Measurements from ENCODE around the gene BANF1. TPM values are rescaled to one million over a fixed set of nuclear protein-coding genes. Genes with fewer than 3 reads are reported as not detected.

Gene BANF1
- total and polyA plus RNA-seq, 9 donors = 42.1 to 268 (median 207) TPM

DNA sequence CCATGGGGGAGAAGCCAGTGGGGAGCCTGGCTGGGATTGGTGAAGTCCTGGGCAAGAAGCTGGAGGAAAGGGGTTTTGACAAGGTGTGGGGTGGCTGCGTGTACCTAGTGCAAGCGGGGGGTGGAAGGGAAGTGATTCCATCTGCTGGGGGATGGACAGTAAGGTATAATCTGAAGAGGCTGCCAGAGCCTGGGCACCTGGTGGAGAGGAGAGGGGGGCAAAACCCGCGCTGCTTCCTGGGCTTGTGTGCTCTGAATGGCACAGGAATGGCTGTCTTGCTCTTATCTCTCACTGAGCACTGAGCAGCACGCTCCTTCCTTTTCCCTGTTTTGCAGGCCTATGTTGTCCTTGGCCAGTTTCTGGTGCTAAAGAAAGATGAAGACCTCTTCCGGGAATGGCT, 988 bp downstream of the BANF1 start:
- intact Hi-C loops (cut with DNase I) = no loop called here
- Histone ChIP-seq H3K9me3 (no peaks in the 10 kb centered on the region), H3K4me3 (peak overlapping the region; percentile 74), H3K27me3 (no peaks in the 10 kb centered on the region), H3K36me3 (no peaks in the 10 kb centered on the region), H3K27ac (peak overlapping the region in 1 of 2 donors; percentile 79), H3K4me1 (ENCODE audit: insufficient read depth) (peaks cover 5% of the 10 kb centered on the region)
- WGBS, 3 donors = 52 to 74% (median 54%) methylated on average over 6 of the region's 6 CpGs
- TF ChIP-seq POLR2A (IDR thresholded peaks at IDR 0.05) (no peak), EP300 (IDR thresholded peaks at IDR 0.05) (no peak)
- TF ChIP-seq, protein P1, sequence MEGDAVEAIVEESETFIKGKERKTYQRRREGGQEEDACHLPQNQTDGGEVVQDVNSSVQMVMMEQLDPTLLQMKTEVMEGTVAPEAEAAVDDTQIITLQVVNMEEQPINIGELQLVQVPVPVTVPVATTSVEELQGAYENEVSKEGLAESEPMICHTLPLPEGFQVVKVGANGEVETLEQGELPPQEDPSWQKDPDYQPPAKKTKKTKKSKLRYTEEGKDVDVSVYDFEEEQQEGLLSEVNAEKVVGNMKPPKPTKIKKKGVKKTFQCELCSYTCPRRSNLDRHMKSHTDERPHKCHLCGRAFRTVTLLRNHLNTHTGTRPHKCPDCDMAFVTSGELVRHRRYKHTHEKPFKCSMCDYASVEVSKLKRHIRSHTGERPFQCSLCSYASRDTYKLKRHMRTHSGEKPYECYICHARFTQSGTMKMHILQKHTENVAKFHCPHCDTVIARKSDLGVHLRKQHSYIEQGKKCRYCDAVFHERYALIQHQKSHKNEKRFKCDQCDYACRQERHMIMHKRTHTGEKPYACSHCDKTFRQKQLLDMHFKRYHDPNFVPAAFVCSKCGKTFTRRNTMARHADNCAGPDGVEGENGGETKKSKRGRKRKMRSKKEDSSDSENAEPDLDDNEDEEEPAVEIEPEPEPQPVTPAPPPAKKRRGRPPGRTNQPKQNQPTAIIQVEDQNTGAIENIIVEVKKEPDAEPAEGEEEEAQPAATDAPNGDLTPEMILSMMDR (IDR thresholded peaks at IDR 0.05) = no peak
- no peak for DNase-seq

DNA sequence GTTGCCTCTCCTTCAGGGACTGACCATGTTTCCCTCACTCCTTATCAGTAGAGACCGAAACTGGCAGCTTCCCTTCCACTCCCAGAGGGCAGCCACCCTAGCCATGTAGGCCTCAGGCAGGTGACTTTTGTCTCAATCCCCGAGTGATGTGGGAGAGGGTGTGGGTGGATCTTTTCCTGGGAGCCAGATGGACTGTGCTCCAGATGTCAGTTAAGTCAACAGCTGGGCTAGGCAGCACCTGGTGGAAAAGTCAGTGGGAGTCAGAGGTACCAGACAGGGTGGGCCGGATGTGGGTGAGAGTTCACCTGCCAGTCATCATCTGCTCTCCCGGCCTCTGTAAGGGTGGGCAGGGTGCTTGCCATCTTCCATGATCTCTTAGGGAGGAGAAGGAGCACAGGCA, 1.9 kb downstream of the BANF1 start:
- Histone ChIP-seq H3K36me3 (no peaks in the 10 kb centered on the region), H3K4me3 (no peak overlapping the region), H3K27me3 (no peaks in the 10 kb centered on the region), H3K27ac (no peak overlapping the region), H3K9me3 (no peaks in the 10 kb centered on the region), H3K4me1 (ENCODE audit: insufficient read depth) (peaks cover 5% of the 10 kb centered on the region)
- DNase-seq = no peak
- WGBS, 3 donors = 64 to 68% (median 66%) methylated on average over 4 of the region's 4 CpGs
- intact Hi-C loops (cut with DNase I) = no loop called here
- TF ChIP-seq, protein P1 (IDR thresholded peaks at IDR 0.05) = no peak
- TF ChIP-seq EP300 (IDR thresholded peaks at IDR 0.05) (no peak), POLR2A (IDR thresholded peaks at IDR 0.05) (no peak)

DNA sequence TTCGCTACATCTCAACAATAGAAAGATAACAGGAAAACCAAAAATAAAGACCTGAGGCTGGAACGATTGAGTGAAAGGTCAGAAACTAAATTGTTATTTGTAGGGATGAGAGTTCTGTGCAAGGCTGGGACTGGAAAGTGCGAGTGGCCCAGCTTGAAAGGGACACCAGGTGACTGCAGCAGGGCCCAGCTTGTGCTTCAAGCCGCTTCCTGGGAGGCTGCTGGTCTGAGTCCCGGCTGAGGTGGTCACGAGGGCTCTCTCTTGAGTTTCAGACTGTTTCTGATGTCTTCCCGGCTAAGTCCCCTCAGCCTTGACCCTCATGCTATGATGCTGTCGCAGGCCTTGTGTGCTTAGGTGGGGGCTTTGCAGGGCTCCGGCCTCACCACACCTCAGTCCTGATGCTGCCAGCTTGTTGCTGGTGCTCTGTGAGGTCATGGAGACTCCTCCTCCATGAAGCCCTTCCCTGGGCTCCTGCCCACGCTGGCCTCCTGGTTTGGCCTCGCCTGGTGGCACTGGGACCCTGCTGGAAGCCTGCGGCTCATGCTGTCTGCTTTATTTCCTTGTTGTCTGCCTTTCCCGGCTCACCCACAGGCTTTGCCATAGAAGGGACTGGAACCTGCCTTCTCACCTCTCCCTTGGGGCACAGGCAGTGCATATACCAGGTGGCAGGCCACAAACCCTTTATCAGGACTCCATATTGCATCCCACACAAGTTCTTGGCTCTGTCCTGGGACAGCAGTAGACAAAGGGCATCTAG, 4.0 kb downstream of the BANF1 start:
- 67 to 86% (median 77%) methylated on average over 12 to 13 of the region's 13 CpGs for WGBS, 3 donors
- Histone ChIP-seq H3K9me3 (no peaks in the 10 kb centered on the region), H3K27me3 (no peaks in the 10 kb centered on the region), H3K4me1 (ENCODE audit: insufficient read depth) (peaks cover 5% of the 10 kb centered on the region), H3K4me3 (no peak overlapping the region), H3K36me3 (no peaks in the 10 kb centered on the region), H3K27ac (no peak overlapping the region)
- TF ChIP-seq EP300 (IDR thresholded peaks at IDR 0.05) = no peak
- TF ChIP-seq POLR2A (IDR thresholded peaks at IDR 0.05) = no peak
- TF ChIP-seq, protein P1 (IDR thresholded peaks at IDR 0.05) = no peak
- DNase-seq = no peak
- intact Hi-C loops (cut with DNase I) = no loop called here

DNA sequence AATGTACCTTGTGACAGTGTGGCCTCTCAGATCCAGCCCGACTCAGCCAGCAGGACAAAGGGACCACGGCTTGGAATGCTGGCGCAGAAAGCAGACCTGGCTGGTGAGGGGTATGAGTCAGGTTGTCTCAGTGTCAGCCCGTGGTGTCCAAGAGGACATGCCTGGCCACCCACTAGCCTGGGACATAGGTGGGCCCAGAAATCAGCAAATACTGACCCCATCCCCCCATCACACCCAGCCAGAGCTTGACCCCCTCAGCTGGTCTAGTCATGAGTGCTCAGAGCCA, 4.5 kb downstream of the BANF1 start:
- Histone ChIP-seq H3K4me1 (ENCODE audit: insufficient read depth) (peaks cover 5% of the 10 kb centered on the region), H3K4me3 (no peak overlapping the region), H3K36me3 (no peaks in the 10 kb centered on the region), H3K9me3 (no peaks in the 10 kb centered on the region), H3K27me3 (no peaks in the 10 kb centered on the region), H3K27ac (no peak overlapping the region)
- intact Hi-C loops (cut with DNase I) = no loop called here
- 68 to 92% (median 75%) methylated on average over 3 to 4 of the region's 4 CpGs for WGBS, 3 donors
- no peak for DNase-seq
- TF ChIP-seq, protein P1 (IDR thresholded peaks at IDR 0.05) = no peak
- TF ChIP-seq EP300 (IDR thresholded peaks at IDR 0.05) = no peak
- TF ChIP-seq POLR2A (IDR thresholded peaks at IDR 0.05) = no peak
